ENCODE data around the gene MACC1. TPM values are rescaled to one million over a fixed set of nuclear protein-coding genes. Genes with fewer than 3 reads are reported as not detected.
A peak's percentile ranks its signal among the peaks of the same experiment; 100 is the strongest.

Gene MACC1
- total and polyA plus RNA-seq, 5 experiments from 2014 or later, result 0.18 to 0.25 TPM; not detected in 3

DNA sequence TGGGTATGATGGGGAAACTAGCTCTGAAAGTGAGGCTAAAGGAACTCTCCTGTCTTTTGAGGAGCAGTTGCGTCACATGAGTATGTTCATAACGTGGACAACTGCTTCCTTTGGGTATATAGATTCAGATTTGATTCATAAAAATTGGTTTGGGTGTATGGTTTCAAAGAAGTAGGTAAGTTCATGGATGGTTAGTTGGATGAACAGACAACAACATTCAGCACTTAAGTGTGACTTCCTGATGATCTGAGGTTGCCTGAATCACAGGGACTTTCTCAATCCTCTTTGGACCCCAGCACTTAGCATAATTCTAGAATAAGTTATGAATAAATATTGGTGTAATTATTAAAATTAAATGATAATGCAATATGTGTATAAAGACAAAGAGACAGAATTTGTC is 43.4 kb downstream of the MACC1 start:
- no peaks in the 10 kb centered on the region for H3K4me1 Mint-ChIP-seq
- ATAC-seq (no peak), DNase-seq (no peak)
- H3K27ac Mint-ChIP-seq, result no peak overlapping the region
- POLR2A ChIA-PET, result no interaction called here
- no peaks in the 10 kb centered on the region for H3K36me3 Mint-ChIP-seq
- no peaks in the 10 kb centered on the region for H3K27me3 Mint-ChIP-seq
- H3K4me3 Mint-ChIP-seq, result no peak overlapping the region
- H3K9me3 Mint-ChIP-seq, result no peaks in the 10 kb centered on the region

DNA sequence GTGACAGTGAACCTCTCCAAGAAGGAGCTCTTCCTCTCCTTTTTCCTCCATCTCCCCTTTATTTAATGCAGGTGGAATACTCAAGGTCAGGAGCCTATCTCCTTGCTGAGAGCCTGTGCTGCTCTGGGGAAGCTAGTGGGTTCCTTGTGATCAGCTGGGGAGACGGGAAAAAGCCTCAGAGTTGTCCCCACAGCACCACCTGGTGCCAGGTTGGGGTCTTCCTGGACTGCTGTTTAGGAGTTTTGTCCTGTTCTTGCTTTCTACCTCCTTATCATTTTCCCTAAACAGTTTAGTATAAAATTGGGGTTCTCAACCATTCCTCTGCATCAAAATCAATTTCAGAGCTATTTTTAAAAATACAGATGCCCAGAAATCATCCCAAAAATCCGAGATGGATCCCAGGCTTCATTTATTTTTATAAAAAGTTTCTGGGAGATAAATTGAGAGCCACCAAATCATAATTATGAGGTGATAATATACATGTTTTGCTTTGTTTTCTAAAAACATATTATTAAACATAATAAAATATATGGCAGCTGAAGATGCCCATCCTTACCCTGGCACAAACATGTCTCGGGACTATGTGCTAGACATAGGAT is 44.3 kb downstream of the MACC1 start:
- POLR2A ChIA-PET, result no interaction called here
- H3K27ac Mint-ChIP-seq, result no peak overlapping the region
- ATAC-seq (no peak), DNase-seq (peak in 1 of 10 donors; percentile 6)
- H3K9me3 Mint-ChIP-seq, result no peaks in the 10 kb centered on the region
- H3K36me3 Mint-ChIP-seq, result no peaks in the 10 kb centered on the region
- no peaks in the 10 kb centered on the region for H3K4me1 Mint-ChIP-seq
- no peak overlapping the region for H3K4me3 Mint-ChIP-seq
- H3K27me3 Mint-ChIP-seq, result no peaks in the 10 kb centered on the region

DNA sequence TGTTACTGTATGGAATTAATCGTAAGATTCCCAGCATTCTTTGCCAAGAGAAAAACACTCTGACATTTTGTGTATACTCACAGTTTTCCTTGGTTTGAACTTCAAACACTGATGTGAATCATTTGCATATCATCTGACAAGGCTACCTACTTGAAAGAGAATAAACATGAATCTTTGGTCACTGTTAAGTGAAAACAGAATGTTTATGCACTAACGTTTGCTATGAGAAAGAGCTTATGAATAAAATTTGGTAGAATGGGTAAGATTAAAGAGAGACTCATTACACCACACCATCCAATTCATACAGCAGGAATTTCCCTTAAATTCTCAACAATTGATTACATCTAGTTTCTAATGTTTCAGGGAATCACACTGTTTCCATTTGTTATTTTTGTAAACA is 46.6 kb downstream of the MACC1 start:
- H3K27me3 Mint-ChIP-seq, result no peaks in the 10 kb centered on the region
- no peaks in the 10 kb centered on the region for H3K9me3 Mint-ChIP-seq

DNA sequence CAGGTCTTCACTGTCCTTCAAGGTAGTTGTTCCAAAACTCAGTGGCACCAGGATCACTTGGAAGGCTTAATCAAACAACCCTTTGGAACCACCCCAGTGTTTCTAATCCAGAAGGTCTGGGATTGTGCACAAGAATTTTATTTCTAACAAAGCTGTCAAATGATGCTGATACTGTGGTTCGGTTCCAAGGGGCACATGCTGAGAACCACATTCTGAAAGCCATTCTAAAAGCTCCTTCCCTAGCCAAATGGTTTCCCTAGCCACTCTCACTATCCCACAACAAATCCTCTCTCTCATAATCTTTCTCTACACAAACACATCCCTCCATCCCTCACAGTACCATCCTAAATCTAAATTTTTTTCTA is 52.1 kb downstream of the MACC1 start:
- peaks cover 0 to 3% (median 0%) of the 10 kb centered on the region in 4 donors for H3K4me1 Mint-ChIP-seq
- POLR2A ChIA-PET, result no interaction called here
- ATAC-seq, result no peak

More for the DNA sequence above, 46.6 kb downstream of the MACC1 start:
- H3K4me1 Mint-ChIP-seq, result no peaks in the 10 kb centered on the region
- DNase-seq (no peak), ATAC-seq (no peak)
- POLR2A ChIA-PET, result no interaction called here
- no peak overlapping the region for H3K4me3 Mint-ChIP-seq
- H3K27ac Mint-ChIP-seq, result no peak overlapping the region
- no peaks in the 10 kb centered on the region for H3K36me3 Mint-ChIP-seq

DNA sequence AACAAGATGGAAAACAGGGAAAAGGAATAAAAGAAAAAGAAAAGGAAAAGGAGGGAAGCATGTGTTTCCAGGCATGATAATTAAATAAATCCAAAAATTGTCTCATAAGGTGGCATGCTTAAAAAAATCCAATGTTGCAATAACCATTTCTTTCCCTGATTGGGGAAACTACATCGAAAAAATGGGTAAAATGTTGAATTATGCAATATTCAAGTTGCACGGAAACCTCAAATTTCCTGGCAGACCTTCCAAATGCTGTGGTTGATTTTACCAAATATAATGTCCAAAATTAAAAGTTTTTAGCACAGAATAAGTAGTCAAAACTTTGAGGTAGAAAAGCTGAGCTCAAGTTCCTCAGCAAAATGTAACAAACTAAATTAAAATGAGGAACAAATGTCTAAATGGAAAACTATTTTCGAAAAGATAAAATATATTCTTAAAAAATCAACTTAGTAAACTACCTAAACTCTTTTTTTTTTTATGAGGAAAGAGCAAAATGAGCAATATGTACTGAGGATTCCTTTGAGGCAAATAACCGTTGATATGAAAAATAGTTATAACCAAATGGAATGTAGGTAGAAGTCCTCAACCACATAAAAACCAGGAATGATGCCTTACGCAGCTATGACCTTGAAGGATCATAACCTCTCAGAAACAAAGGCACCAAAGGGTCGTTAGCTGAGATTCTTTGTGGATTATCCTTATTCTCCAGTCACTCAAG is 52.6 kb downstream of the MACC1 start:
- no peaks in the 10 kb centered on the region for H3K27me3 Mint-ChIP-seq
- peaks cover 0 to 3% (median 0%) of the 10 kb centered on the region in 9 donors for H3K9me3 Mint-ChIP-seq
- DNase-seq (no peak), ATAC-seq (no peak)
- H3K27ac Mint-ChIP-seq, result no peak overlapping the region
- POLR2A ChIA-PET, result no interaction called here
- no peak overlapping the region for H3K4me3 Mint-ChIP-seq
- H3K4me1 Mint-ChIP-seq, result peaks cover 0 to 3% (median 0%) of the 10 kb centered on the region in 4 donors
- no peaks in the 10 kb centered on the region for H3K36me3 Mint-ChIP-seq

More for the DNA sequence above, 52.1 kb downstream of the MACC1 start:
- Mint-ChIP-seq H3K9me3 (peaks cover 0 to 3% (median 0%) of the 10 kb centered on the region in 9 donors), H3K4me3 (no peak overlapping the region), H3K36me3 (no peaks in the 10 kb centered on the region), H3K27ac (no peak overlapping the region), H3K27me3 (no peaks in the 10 kb centered on the region)
- no peak for DNase-seq

DNA sequence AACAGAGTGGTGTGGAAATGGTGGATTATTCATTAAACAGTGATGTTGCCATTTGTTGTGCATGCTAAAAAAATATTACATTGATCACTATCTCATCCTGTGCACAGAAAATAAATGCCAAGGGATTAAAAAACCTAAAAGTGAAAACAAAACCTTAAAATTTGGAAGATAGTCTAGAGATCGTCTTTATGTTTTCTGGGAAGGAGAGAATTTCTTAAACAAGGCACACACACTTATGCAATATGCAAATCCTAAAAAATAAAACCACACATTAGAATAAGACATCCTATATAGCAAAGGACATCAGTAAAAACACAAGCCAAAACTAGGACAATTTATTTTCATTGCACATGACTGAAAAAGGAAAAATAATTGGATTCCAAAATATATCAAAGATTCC is 54.5 kb downstream of the MACC1 start:
- Mint-ChIP-seq H3K27ac (no peak overlapping the region), H3K9me3 (peaks cover 0 to 3% (median 0%) of the 10 kb centered on the region in 9 donors), H3K36me3 (no peaks in the 10 kb centered on the region), H3K27me3 (no peaks in the 10 kb centered on the region), H3K4me3 (no peak overlapping the region), H3K4me1 (peaks cover 0 to 3% (median 0%) of the 10 kb centered on the region in 4 donors)
- ATAC-seq, result no peak
- POLR2A ChIA-PET, result no interaction called here
- DNase-seq, result no peak

DNA sequence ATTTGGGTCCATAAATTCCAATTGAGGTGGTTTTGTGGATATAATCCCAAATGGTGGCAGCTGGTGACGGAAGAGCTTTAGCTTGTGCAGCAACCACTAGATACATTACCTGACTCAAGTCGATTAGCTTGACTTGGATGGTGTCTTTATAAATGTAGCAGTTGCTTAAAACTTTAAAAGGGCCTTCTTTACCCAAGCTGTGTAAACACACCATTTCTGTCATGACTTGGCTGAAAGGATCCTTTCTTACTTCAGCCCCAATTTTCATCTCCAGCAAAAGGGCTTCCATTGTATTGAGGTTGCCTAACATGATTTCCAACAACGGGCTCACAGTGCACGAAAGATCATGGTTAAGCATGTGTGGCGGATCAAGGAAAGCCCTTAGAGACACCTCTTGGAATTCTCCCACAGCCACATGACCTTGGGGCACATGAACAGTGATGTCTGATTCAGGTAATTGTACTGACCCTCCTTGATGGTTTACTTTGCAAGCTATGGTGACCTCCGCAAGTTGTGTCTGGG is 57.9 kb downstream of the MACC1 start:
- POLR2A ChIA-PET, result no interaction called here

DNA sequence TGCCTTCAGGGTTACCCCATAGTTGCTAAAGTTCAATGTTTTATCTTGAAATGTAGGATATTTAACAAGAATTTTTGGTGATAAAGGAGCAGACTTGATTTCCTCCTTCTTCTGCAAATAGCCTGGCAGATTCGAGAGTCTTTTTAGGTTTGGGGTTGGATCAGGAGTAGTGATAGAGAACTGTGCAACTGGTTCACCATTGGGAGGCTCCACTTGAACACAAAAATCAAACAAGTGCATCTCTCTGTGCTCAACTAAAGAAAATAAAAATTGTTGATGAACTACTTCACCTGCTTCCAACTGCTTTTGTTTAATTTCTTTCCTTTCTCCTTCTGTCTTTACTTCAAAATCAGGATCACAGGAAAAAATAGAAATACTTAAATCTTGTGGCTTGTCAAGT is 58.5 kb downstream of the MACC1 start:
- no peak for ATAC-seq
- no peak for DNase-seq
- no peaks in the 10 kb centered on the region for H3K27me3 Mint-ChIP-seq

More for the DNA sequence above, 57.9 kb downstream of the MACC1 start:
- no peak overlapping the region for H3K27ac Mint-ChIP-seq
- ATAC-seq (no peak), DNase-seq (no peak)
- H3K4me1 Mint-ChIP-seq, result peaks cover 0 to 3% (median 0%) of the 10 kb centered on the region in 4 donors
- no peaks in the 10 kb centered on the region for H3K27me3 Mint-ChIP-seq
- H3K36me3 Mint-ChIP-seq, result no peaks in the 10 kb centered on the region
- H3K4me3 Mint-ChIP-seq, result no peak overlapping the region
- H3K9me3 Mint-ChIP-seq, result peaks cover 0 to 3% (median 0%) of the 10 kb centered on the region in 9 donors

DNA sequence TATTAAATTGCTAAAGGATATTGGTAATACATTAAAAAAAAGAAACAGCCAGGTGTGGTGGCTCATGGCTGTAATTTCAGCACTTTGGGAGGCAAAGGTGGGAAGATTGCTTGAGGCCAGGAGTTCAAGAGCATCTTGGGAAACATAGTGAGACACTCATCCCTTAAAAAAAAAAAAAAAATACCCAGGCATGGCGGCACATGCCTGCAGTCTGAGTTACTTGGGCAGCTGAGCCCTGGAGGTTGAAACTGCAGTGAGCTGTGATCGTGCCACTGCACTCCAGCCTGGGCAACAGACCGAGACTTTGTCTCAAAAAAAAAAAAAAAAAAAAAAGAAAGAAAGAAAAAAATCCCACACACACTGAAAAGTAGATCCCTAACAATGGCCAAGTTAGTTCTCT is 59.7 kb downstream of the MACC1 start:
- Mint-ChIP-seq H3K27me3 (no peaks in the 10 kb centered on the region), H3K36me3 (no peaks in the 10 kb centered on the region), H3K9me3 (no peaks in the 10 kb centered on the region), H3K4me1 (no peaks in the 10 kb centered on the region), H3K4me3 (no peak overlapping the region), H3K27ac (no peak overlapping the region)
- no peak for DNase-seq
- no peak for ATAC-seq
- POLR2A ChIA-PET, result interaction anchor here (0.6 kb wide), 1 partner anchor 10 kb away, joined by 3 read pairs; no protein-coding TSS in a partner anchor

More for the DNA sequence above, 58.5 kb downstream of the MACC1 start:
- Mint-ChIP-seq H3K36me3 (no peaks in the 10 kb centered on the region), H3K27ac (no peak overlapping the region), H3K4me3 (no peak overlapping the region), H3K9me3 (no peaks in the 10 kb centered on the region), H3K4me1 (peaks cover 0 to 3% (median 0%) of the 10 kb centered on the region in 4 donors)
- POLR2A ChIA-PET, result no interaction called here

DNA sequence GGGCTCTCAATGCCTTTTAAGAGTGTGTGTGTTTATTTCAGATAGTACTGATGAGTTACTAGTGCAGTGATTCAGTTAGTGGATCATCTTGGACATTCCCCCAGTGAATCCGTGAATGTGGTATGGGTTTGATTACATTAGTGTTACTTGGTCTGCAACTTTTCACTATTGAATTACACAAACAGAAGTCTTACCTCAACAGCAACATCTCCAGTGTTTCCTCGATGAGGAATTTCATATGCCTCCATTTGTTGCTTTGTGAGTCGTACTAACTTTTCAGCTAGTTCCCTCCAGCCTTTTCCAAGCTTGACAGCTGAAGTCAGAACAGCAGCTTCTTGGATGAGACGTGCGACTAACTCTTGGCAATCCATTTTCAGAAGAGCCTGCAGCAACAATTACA is 63.2 kb downstream of the MACC1 start:
- POLR2A ChIA-PET, result no interaction called here
- H3K27me3 Mint-ChIP-seq, result no peaks in the 10 kb centered on the region
- H3K27ac Mint-ChIP-seq, result no peak overlapping the region
- H3K4me1 Mint-ChIP-seq, result peaks cover 0 to 4% (median 0%) of the 10 kb centered on the region in 4 donors
- ATAC-seq (no peak), DNase-seq (no peak)
- no peaks in the 10 kb centered on the region for H3K36me3 Mint-ChIP-seq
- H3K9me3 Mint-ChIP-seq, result peaks cover 0 to 2% (median 0%) of the 10 kb centered on the region in 9 donors
- no peak overlapping the region for H3K4me3 Mint-ChIP-seq

DNA sequence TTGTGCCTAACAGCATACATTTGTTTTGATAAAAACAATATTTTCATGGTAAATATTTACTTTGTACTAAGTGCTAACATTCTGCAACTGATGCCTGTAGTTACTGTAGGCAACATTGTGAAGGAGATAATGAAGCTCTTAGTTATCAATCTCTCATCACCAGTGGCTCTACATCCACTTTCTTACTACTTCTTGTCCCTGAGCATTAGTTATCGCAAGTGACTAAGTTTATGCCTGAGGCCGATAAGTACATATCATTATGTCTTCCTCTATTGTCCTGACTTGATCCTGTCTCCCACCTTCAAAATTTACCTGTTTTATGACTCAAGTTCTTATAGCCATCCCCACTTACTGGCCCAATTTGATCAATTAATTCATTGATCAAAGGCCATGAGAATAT is 63.6 kb downstream of the MACC1 start:
- ATAC-seq (no peak), DNase-seq (no peak)
- no peaks in the 10 kb centered on the region for H3K27me3 Mint-ChIP-seq
- peaks cover 0 to 4% (median 0%) of the 10 kb centered on the region in 4 donors for H3K4me1 Mint-ChIP-seq
- POLR2A ChIA-PET, result no interaction called here
- H3K4me3 Mint-ChIP-seq, result no peak overlapping the region
- H3K36me3 Mint-ChIP-seq, result no peaks in the 10 kb centered on the region
- H3K9me3 Mint-ChIP-seq, result peaks cover 0 to 2% (median 0%) of the 10 kb centered on the region in 9 donors
- H3K27ac Mint-ChIP-seq, result no peak overlapping the region

DNA sequence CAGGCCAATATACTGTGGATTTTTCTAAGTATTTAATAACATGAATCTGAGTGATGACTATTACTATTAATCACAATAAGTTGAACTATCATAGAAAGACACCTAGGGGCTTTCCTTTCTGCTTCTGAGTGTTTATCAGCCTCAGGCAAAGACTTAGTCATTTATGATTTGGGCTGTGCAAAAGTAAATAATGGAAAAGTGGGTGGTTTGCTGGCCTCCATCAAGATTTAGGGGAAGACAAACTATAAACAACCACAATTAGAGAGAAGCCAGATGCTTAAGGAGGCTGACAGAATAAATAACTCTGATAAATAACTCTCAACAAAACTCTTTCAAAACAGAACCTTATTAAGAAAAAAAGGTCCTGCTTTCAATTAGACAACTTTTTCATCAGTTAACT is 64.7 kb downstream of the MACC1 start:
- Mint-ChIP-seq H3K27ac (no peak overlapping the region), H3K9me3 (peaks cover 0 to 2% (median 0%) of the 10 kb centered on the region in 9 donors), H3K4me3 (no peak overlapping the region), H3K4me1 (peaks cover 0 to 4% (median 0%) of the 10 kb centered on the region in 4 donors), H3K27me3 (no peaks in the 10 kb centered on the region), H3K36me3 (no peaks in the 10 kb centered on the region)
- no peak for ATAC-seq
- DNase-seq, result no peak
- POLR2A ChIA-PET, result no interaction called here

DNA sequence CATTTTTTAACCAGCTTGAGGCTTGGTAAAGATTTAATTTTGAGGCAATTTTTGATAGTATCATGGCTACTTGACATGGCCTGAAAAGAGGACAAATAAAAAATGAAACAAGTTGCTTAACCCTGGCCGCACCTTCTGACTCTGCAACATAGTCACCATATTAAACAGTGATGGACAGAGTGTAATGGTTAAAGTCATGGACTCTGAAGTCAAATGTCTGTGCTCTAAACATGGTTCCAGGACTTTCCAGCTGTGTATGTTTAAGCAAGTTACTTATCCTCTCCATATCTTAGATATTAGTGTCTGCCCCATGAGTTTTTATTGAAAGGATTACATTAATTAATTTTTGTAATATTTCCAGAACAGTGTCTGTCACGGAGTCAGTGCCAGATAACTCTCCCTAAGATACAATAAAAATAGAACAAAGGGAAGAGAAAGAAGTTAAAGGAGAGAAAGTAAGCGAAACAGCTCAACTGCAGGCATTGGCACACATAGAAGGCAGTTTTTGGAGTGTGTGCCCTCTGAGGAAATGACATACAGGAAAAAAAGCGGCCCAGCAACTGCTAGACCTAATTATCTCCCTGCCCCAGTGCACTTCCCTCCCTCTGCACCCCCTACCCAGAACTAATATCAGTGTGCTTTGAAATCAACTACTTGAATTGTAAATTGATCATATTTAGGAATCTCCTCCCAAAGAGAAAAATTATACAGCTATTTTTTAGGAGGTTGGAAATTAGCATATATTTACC is 65.3 kb downstream of the MACC1 start:
- H3K4me3 Mint-ChIP-seq, result no peak overlapping the region
- ATAC-seq, result no peak
- H3K9me3 Mint-ChIP-seq, result peaks cover 0 to 2% (median 0%) of the 10 kb centered on the region in 9 donors
- no peaks in the 10 kb centered on the region for H3K27me3 Mint-ChIP-seq
- DNase-seq, result no peak
- no peak overlapping the region for H3K27ac Mint-ChIP-seq
- H3K4me1 Mint-ChIP-seq, result peaks cover 0 to 4% (median 0%) of the 10 kb centered on the region in 4 donors
- H3K36me3 Mint-ChIP-seq, result no peaks in the 10 kb centered on the region
- POLR2A ChIA-PET, result no interaction called here
